Uterus (tissue), 4 donors: Measurements from ENCODE around the gene NOS1AP. TPM values are rescaled to one million over a fixed set of nuclear protein-coding genes. Genes with fewer than 3 reads are reported as not detected.

ENCODE experiments used
- DNase-seq, 2 donors: peaks; one replicate each; pipeline ENCODE4 v3.0.0-alpha.2; 2019 to 2020
- H3K27ac ChIP-seq, 2 donors: fragments of 200-600 bp; sonication (generic); 1 replicate in 1 of 2; 2 replicates in 1 of 2; pipeline ENCODE4 v1.5.1; 2016 to 2018
- H3K27me3 ChIP-seq, 2 donors: fragments of 200-600 bp; sonication (generic); one replicate each; pipeline ENCODE4 v1.5.1; 2018 to 2019; ENCODE audit warnings: control low read depth in 1 of 2
- H3K36me3 ChIP-seq, 2 donors: fragments of 200-600 bp; sonication (generic); one replicate each; pipeline ENCODE4 v1.5.1; 2019; ENCODE audit warnings: control low read depth in 1 of 2
- H3K4me1 ChIP-seq, 2 donors: fragments of 200-600 bp; sonication (generic); one replicate each; pipeline ENCODE4 v1.5.1; 2018 to 2019; ENCODE audit warnings: control low read depth in 1 of 2
- H3K4me3 ChIP-seq, 2 donors: fragments of 200-600 bp; sonication (generic); 1 replicate in 1 of 2; 2 replicates in 1 of 2; pipeline ENCODE4 v1.5.1; 2018 to 2019; ENCODE audit warnings: mild to moderate bottlenecking in 1 of 2
- H3K9me3 ChIP-seq, 2 donors: fragments of 200-600 bp; sonication (generic); one replicate each; pipeline ENCODE4 v1.5.1; 2019; ENCODE audit warnings: control low read depth in 1 of 2
- CTCF ChIP-seq, 4 experiments: fragments of 200-600 bp in 2 of 4; fragments of 450-650 bp in 2 of 4; sonication (generic) in 2 of 4; IDR thresholded peaks; one replicate each; pipeline ENCODE4 v1.5.1; 2016 to 2019; ENCODE audit warnings: antibody characterized with exemption in 4 of 4, mild to moderate bottlenecking in 2 of 4, moderate library complexity in 1 of 4
- POLR2A ChIP-seq, 2 donors: fragments of 450-650 bp; IDR thresholded peaks; one replicate each; pipeline ENCODE4 v1.6.1; 2016; ENCODE audit warnings: antibody characterized with exemption in 2 of 2, mild to moderate bottlenecking in 1 of 2, moderate library complexity in 1 of 2
- intact Hi-C: fragments of 100-400 bp; cut with DNase I; formaldehyde crosslinking; loops from one replicate; pipeline ENCODE4 v1.15.1; 2023; ENCODE audit warnings: low total_unique reads
- total RNA-seq, 4 donors: library from RNA; depleted of rRNA in 3 of 4; stranded (reverse); fragments of >200 nt in 3 of 4; gene quantifications; one replicate each; pipeline versions ENCODE4 v1.1.0 to v1.2.4, GENCODE V29; 2014 to 2023
- donor health status: DM: yes; HTN: yes; CAD: no.

Gene NOS1AP
- total RNA-seq, 4 donors from 2014 or later: under 0.01 to 5.3 (median 1.9) TPM; not detected in 1

GRCh38 chr1:162353702-162354101 lies 284.2 kb downstream of the NOS1AP start:
- no peak for DNase-seq
- TF ChIP-seq CTCF (IDR thresholded peaks at IDR 0.05): no peak
- no peak for TF ChIP-seq POLR2A (IDR thresholded peaks at IDR 0.05)
- intact Hi-C loops: no loop called here
- no peak overlapping the region for H3K4me3 ChIP-seq
- no peaks in the 10 kb centered on the region for H3K27me3 ChIP-seq
- no peak overlapping the region for H3K27ac ChIP-seq
- H3K36me3 ChIP-seq: no peaks in the 10 kb centered on the region
- H3K9me3 ChIP-seq: no peaks in the 10 kb centered on the region
- H3K4me1 ChIP-seq: no peaks in the 10 kb centered on the region

GRCh38 chr1:162357681-162358266 lies 288.3 kb downstream of the NOS1AP start:
- no peak for DNase-seq
- Histone ChIP-seq H3K4me3 (no peak overlapping the region), H3K4me1 (no peaks in the 10 kb centered on the region), H3K27ac (no peak overlapping the region), H3K9me3 (no peaks in the 10 kb centered on the region), H3K27me3 (no peaks in the 10 kb centered on the region), H3K36me3 (no peaks in the 10 kb centered on the region)
- TF ChIP-seq CTCF (IDR thresholded peaks at IDR 0.05) (no peak), POLR2A (IDR thresholded peaks at IDR 0.05) (no peak)
- intact Hi-C loops: no loop called here

- no peaks in the 10 kb centered on the region for H3K4me1 ChIP-seq
- intact Hi-C loops: no loop called here
- DNase-seq: no peak
- no peaks in the 10 kb centered on the region for H3K36me3 ChIP-seq
- no peaks in the 10 kb centered on the region for H3K9me3 ChIP-seq
- no peak overlapping the region for H3K4me3 ChIP-seq
- H3K27me3 ChIP-seq: no peaks in the 10 kb centered on the region
- TF ChIP-seq POLR2A (IDR thresholded peaks at IDR 0.05) (no peak), CTCF (IDR thresholded peaks at IDR 0.05) (no peak)
- no peak overlapping the region for H3K27ac ChIP-seq
Observed at GRCh38 chr1:162358928-162359327, 289.4 kb downstream of the NOS1AP start.

- H3K27ac ChIP-seq: no peak overlapping the region
- H3K4me1 ChIP-seq: no peaks in the 10 kb centered on the region
- no peaks in the 10 kb centered on the region for H3K36me3 ChIP-seq
- no peaks in the 10 kb centered on the region for H3K9me3 ChIP-seq
- H3K4me3 ChIP-seq: no peak overlapping the region
- TF ChIP-seq POLR2A (IDR thresholded peaks at IDR 0.05) (no peak), CTCF (IDR thresholded peaks at IDR 0.05) (no peak)
- intact Hi-C loops: no loop called here
- H3K27me3 ChIP-seq: no peaks in the 10 kb centered on the region
- no peak for DNase-seq
Observed at GRCh38 chr1:162359523-162360236, 290.2 kb downstream of the NOS1AP start.

- no peak for DNase-seq
Observed at GRCh38 chr1:162360237-162360873, 290.9 kb downstream of the NOS1AP start.

More at GRCh38 chr1:162360237-162360873, 290.9 kb downstream of the NOS1AP start:
- Histone ChIP-seq H3K27me3 (no peaks in the 10 kb centered on the region), H3K36me3 (no peaks in the 10 kb centered on the region), H3K4me3 (no peak overlapping the region), H3K9me3 (no peaks in the 10 kb centered on the region), H3K27ac (no peak overlapping the region), H3K4me1 (no peaks in the 10 kb centered on the region)
- TF ChIP-seq POLR2A (IDR thresholded peaks at IDR 0.05) (no peak), CTCF (IDR thresholded peaks at IDR 0.05) (no peak)
- intact Hi-C loops: no loop called here
